HepG2 (cell line): ENCODE measurements around the gene TMTC4. TPM values are rescaled to one million over a fixed set of nuclear protein-coding genes. Genes with fewer than 3 reads are reported as not detected.

Experiments
- ARNTL ChIP-seq: sonication (generic); formaldehyde crosslinking; IDR thresholded peaks from 2 replicates; pipeline ENCODE4 v1.4.0; 2020; ENCODE audit warnings: mild to moderate bottlenecking, missing genetic modification reagents
- ATF7-NPFF ChIP-seq: sonication (generic); formaldehyde crosslinking; IDR thresholded peaks from 2 replicates; pipeline ENCODE4 v1.8.1; 2023; ENCODE audit warnings: mild to moderate bottlenecking, low read depth, missing genetic modification reagents, moderate library complexity
- CBFB ChIP-seq: sonication (generic); formaldehyde crosslinking; IDR thresholded peaks from 2 replicates; pipeline ENCODE4 v1.4.0; 2020; ENCODE audit warnings: missing genetic modification reagents
- CREM ChIP-seq, 2 experiments: sonication (generic) in 1 of 2; formaldehyde crosslinking in 1 of 2; IDR thresholded peaks; 2 replicates each; pipeline versions ENCODE4 v1.4.0 to v1.6.1; 2016 to 2020; ENCODE audit warnings: antibody characterized with exemption in 1 of 2, mild to moderate bottlenecking in 1 of 2, missing genetic modification reagents in 1 of 2
- HOXA9 ChIP-seq: sonication (generic); formaldehyde crosslinking; IDR thresholded peaks from 2 replicates; pipeline ENCODE4 v1.8.1; 2022; ENCODE audit warnings: missing genetic modification reagents, mild to moderate bottlenecking, moderate library complexity, borderline replicate concordance
- MED13 ChIP-seq: sonication (generic); formaldehyde crosslinking; IDR thresholded peaks from 2 replicates; pipeline ENCODE4 v1.5.0; 2020; ENCODE audit warnings: missing genetic modification reagents
- MEF2D ChIP-seq: sonication (generic); formaldehyde crosslinking; IDR thresholded peaks from 2 replicates; pipeline ENCODE4 v1.5.1; 2020; ENCODE audit warnings: mild to moderate bottlenecking, missing genetic modification reagents
- PRPF4 ChIP-seq: fragments of 200-400 bp; formaldehyde crosslinking; IDR thresholded peaks from 2 replicates; pipeline ENCODE4 v1.6.1; 2016; ENCODE audit warnings: low read length, low read depth; ENCODE audit not compliant: poor library complexity, severe bottlenecking
- WIZ ChIP-seq: sonication (generic); formaldehyde crosslinking; IDR thresholded peaks from 2 replicates; pipeline ENCODE4 v1.5.1; 2020; ENCODE audit warnings: mild to moderate bottlenecking, missing genetic modification reagents
- ZC3H4 ChIP-seq: sonication (generic); formaldehyde crosslinking; IDR thresholded peaks from 2 replicates; pipeline ENCODE4 v1.4.0; 2020; ENCODE audit warnings: missing genetic modification reagents, borderline replicate concordance
- ZIK1 ChIP-seq: sonication (generic); formaldehyde crosslinking; IDR thresholded peaks from 2 replicates; pipeline ENCODE4 v1.5.0; 2020; ENCODE audit warnings: mild to moderate bottlenecking, low read depth, missing genetic modification reagents, borderline replicate concordance
- polyA plus RNA-seq, 8 experiments: library from polyadenylated mRNA; depleted of rRNA in 3 of 8; stranded (reverse) in 7 of 8; unstranded in 1 of 8; fragments of >200 nt; fragmentation: Illumina TruSeq in 4 of 8; extraction: Trizol in 4 of 8; gene quantifications; 2 replicates each; pipeline versions ENCODE4 v1.2.1 to v1.2.3, GENCODE V29; 2011 to 2016; ENCODE audit warnings: low read depth in 4 of 8, missing spikeins in 1 of 8, mixed read lengths in 1 of 8; ENCODE audit not compliant: insufficient read depth in 1 of 8
- total RNA-seq, 5 experiments: library from RNA; depleted of rRNA; stranded (reverse); fragments of >200 nt; fragmentation: Illumina TruSeq; extraction: Trizol; gene quantifications; 2 replicates each; pipeline ENCODE4 v1.2.3, GENCODE V29; 2016; ENCODE audit warnings: low read depth in 1 of 5
- TF ChIP-seq, protein P1 (sequence below): sonication (generic); formaldehyde crosslinking; IDR thresholded peaks from 2 replicates; pipeline ENCODE4 v1.9.0; 2021; ENCODE audit warnings: mild to moderate bottlenecking, missing genetic modification reagents
- TF ChIP-seq, protein P2 (sequence below): sonication (generic); formaldehyde crosslinking; conservative IDR thresholded peaks from 2 replicates; pipeline ENCODE4 v1.4.0; 2020; ENCODE audit warnings: missing genetic modification reagents
- TF ChIP-seq, protein P3 (sequence below): sonication (generic); formaldehyde crosslinking; IDR thresholded peaks from 2 replicates; pipeline ENCODE4 v1.5.1; 2020; ENCODE audit warnings: mild to moderate bottlenecking, missing genetic modification reagents, borderline replicate concordance

Gene TMTC4
- total and polyA plus RNA-seq, 2 of the 13 experiments (the other 11 are each of a cell fraction or from before 2014, with no cell fraction given): 16.0 to 22.6 TPM

DNA sequence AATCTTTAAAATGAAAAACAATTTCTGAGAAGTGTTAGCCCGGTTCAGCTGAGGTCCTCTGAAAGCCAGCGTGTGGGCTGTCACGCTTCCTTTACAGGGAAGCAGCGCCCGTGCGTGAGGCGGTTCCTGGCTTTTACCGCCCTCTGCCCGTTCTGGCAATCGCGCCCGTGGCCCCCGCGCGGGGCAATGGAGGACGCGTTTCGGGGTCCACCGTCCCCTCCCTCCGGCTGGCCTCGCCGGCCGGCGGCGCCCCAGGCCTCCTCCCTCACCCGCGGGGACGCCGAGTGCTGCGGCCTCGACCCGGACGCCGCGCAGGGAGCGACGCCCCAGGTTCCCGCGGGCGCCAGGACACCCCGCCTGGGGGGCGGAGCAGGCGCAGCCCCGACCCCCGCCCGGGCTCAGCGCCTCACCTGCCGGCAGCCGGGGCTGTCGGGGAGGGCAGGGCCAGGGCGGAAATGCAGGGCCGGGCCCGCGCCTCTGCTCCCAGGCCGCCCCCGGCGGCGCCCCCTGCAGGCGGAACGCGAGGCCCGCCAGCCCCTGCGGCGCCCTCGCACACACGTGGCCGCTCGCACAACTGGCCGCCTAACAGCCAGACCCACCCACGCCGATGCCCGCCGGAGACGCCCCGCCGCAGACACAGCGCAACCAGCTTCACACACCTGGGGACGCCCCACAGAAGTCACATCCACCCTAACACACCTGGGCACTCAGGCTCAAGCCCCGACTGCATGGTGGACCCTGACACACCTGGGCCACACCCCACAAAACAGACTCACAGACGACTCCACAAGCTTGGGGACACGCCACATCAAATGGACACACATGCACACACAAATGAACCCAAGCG lies 86.0 kb downstream of the TMTC4 start, which contains the start of gene GGACT (continued):
- TF ChIP-seq, protein P1, sequence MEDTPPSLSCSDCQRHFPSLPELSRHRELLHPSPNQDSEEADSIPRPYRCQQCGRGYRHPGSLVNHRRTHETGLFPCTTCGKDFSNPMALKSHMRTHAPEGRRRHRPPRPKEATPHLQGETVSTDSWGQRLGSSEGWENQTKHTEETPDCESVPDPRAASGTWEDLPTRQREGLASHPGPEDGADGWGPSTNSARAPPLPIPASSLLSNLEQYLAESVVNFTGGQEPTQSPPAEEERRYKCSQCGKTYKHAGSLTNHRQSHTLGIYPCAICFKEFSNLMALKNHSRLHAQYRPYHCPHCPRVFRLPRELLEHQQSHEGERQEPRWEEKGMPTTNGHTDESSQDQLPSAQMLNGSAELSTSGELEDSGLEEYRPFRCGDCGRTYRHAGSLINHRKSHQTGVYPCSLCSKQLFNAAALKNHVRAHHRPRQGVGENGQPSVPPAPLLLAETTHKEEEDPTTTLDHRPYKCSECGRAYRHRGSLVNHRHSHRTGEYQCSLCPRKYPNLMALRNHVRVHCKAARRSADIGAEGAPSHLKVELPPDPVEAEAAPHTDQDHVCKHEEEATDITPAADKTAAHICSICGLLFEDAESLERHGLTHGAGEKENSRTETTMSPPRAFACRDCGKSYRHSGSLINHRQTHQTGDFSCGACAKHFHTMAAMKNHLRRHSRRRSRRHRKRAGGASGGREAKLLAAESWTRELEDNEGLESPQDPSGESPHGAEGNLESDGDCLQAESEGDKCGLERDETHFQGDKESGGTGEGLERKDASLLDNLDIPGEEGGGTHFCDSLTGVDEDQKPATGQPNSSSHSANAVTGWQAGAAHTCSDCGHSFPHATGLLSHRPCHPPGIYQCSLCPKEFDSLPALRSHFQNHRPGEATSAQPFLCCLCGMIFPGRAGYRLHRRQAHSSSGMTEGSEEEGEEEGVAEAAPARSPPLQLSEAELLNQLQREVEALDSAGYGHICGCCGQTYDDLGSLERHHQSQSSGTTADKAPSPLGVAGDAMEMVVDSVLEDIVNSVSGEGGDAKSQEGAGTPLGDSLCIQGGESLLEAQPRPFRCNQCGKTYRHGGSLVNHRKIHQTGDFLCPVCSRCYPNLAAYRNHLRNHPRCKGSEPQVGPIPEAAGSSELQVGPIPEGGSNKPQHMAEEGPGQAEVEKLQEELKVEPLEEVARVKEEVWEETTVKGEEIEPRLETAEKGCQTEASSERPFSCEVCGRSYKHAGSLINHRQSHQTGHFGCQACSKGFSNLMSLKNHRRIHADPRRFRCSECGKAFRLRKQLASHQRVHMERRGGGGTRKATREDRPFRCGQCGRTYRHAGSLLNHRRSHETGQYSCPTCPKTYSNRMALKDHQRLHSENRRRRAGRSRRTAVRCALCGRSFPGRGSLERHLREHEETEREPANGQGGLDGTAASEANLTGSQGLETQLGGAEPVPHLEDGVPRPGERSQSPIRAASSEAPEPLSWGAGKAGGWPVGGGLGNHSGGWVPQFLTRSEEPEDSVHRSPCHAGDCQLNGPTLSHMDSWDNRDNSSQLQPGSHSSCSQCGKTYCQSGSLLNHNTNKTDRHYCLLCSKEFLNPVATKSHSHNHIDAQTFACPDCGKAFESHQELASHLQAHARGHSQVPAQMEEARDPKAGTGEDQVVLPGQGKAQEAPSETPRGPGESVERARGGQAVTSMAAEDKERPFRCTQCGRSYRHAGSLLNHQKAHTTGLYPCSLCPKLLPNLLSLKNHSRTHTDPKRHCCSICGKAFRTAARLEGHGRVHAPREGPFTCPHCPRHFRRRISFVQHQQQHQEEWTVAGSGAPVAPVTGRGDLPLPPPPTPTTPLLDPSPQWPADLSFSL (CRISPR knock-in tag): no peak
- TF ChIP-seq MED13 (no peak), CREM (IDR thresholded peaks at IDR 0.05) (no peak), CREM (CRISPR knock-in tag; IDR thresholded peaks at IDR 0.05) (no peak), WIZ (CRISPR knock-in tag) (no peak), HOXA9 (CRISPR knock-in tag) (no peak; the same call in 1 of the 2 replicates), ATF7-NPFF (CRISPR knock-in tag) (peak; percentile 96; the same call in 1 of the 2 replicates), MEF2D (CRISPR knock-in tag) (no peak), PRPF4 (no peak), ZIK1 (CRISPR knock-in tag) (no peak), CBFB (no peak), ARNTL (CRISPR knock-in tag) (no peak), ZC3H4 (no peak)
- TF ChIP-seq, protein P2, sequence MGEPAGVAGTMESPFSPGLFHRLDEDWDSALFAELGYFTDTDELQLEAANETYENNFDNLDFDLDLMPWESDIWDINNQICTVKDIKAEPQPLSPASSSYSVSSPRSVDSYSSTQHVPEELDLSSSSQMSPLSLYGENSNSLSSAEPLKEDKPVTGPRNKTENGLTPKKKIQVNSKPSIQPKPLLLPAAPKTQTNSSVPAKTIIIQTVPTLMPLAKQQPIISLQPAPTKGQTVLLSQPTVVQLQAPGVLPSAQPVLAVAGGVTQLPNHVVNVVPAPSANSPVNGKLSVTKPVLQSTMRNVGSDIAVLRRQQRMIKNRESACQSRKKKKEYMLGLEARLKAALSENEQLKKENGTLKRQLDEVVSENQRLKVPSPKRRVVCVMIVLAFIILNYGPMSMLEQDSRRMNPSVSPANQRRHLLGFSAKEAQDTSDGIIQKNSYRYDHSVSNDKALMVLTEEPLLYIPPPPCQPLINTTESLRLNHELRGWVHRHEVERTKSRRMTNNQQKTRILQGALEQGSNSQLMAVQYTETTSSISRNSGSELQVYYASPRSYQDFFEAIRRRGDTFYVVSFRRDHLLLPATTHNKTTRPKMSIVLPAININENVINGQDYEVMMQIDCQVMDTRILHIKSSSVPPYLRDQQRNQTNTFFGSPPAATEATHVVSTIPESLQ (CRISPR knock-in tag): no peak
- TF ChIP-seq, protein P3, sequence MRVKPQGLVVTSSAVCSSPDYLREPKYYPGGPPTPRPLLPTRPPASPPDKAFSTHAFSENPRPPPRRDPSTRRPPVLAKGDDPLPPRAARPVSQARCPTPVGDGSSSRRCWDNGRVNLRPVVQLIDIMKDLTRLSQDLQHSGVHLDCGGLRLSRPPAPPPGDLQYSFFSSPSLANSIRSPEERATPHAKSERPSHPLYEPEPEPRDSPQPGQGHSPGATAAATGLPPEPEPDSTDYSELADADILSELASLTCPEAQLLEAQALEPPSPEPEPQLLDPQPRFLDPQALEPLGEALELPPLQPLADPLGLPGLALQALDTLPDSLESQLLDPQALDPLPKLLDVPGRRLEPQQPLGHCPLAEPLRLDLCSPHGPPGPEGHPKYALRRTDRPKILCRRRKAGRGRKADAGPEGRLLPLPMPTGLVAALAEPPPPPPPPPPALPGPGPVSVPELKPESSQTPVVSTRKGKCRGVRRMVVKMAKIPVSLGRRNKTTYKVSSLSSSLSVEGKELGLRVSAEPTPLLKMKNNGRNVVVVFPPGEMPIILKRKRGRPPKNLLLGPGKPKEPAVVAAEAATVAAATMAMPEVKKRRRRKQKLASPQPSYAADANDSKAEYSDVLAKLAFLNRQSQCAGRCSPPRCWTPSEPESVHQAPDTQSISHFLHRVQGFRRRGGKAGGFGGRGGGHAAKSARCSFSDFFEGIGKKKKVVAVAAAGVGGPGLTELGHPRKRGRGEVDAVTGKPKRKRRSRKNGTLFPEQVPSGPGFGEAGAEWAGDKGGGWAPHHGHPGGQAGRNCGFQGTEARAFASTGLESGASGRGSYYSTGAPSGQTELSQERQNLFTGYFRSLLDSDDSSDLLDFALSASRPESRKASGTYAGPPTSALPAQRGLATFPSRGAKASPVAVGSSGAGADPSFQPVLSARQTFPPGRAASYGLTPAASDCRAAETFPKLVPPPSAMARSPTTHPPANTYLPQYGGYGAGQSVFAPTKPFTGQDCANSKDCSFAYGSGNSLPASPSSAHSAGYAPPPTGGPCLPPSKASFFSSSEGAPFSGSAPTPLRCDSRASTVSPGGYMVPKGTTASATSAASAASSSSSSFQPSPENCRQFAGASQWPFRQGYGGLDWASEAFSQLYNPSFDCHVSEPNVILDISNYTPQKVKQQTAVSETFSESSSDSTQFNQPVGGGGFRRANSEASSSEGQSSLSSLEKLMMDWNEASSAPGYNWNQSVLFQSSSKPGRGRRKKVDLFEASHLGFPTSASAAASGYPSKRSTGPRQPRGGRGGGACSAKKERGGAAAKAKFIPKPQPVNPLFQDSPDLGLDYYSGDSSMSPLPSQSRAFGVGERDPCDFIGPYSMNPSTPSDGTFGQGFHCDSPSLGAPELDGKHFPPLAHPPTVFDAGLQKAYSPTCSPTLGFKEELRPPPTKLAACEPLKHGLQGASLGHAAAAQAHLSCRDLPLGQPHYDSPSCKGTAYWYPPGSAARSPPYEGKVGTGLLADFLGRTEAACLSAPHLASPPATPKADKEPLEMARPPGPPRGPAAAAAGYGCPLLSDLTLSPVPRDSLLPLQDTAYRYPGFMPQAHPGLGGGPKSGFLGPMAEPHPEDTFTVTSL (CRISPR knock-in tag): no peak
